SK-MEL-5 (cell line): ENCODE measurements around the gene CELF1. TPM values are rescaled to one million over a fixed set of nuclear protein-coding genes. Genes with fewer than 3 reads are reported as not detected.
"Not testable (repeated sequence)": the region's sequence is repeated elsewhere in the genome, so short reads cannot be mapped to it uniquely, and the experiment has no call there.

ENCODE experiments used
- DNase-seq: peaks from one replicate; pipeline ENCODE4 v3.0.0-alpha.2; 2016; ENCODE audit warnings: low read depth, low spot score
- in situ Hi-C: cut with HindIII; loops from 2 replicates; pipeline ENCODE4 v1.10.0; 2016; ENCODE audit warnings: low sequenced_read_pairs, high pct_unique_total_duplicates, low pct_unique_long_range_greater_than_20kb
- total RNA-seq: library from RNA; depleted of rRNA; stranded (reverse); fragments of >200 nt; shearing (Covaris generic); gene quantifications from 2 replicates; pipeline ENCODE4 v1.2.3, GENCODE V29; 2014

The CELF1 gene
- total RNA-seq, 1 experiment from 2014 or later = 86.7 TPM

- no peak for DNase-seq
- in situ Hi-C loops = no loop called here
These were observed 74.1 kb downstream of the CELF1 start for GRCh38 chr11:47478651-47479329.

- in situ Hi-C loops = no loop called here
- DNase-seq = no peak
These were observed 75.2 kb downstream of the CELF1 start for GRCh38 chr11:47477753-47478152.

GRCh38 chr11:47477323-47477722 is 75.6 kb downstream of the CELF1 start:
- in situ Hi-C loops = no loop called here
- DNase-seq = no peak

GRCh38 chr11:47470671-47471070 is 82.3 kb downstream of the CELF1 start:
- in situ Hi-C loops = no loop called here
- no peak for DNase-seq

- in situ Hi-C loops = no loop called here
- no peak for DNase-seq
These were observed 83.4 kb downstream of the CELF1 start for GRCh38 chr11:47469361-47470179.

- in situ Hi-C loops = no loop called here
- no peak for DNase-seq
These were observed 84.2 kb downstream of the CELF1 start for GRCh38 chr11:47468598-47469214.

GRCh38 chr11:47467357-47467756 is 85.6 kb downstream of the CELF1 start:
- in situ Hi-C loops = no loop called here
- DNase-seq = no peak

GRCh38 chr11:47466701-47467250 is 86.2 kb downstream of the CELF1 start:
- in situ Hi-C loops = no loop called here
- no peak for DNase-seq

GRCh38 chr11:47466201-47466600 is 86.7 kb downstream of the CELF1 start:
- DNase-seq = no peak
- in situ Hi-C loops = no loop called here

GRCh38 chr11:47464483-47464882 is 88.4 kb downstream of the CELF1 start:
- in situ Hi-C loops = no loop called here
- DNase-seq = peak; percentile 73

GRCh38 chr11:47461876-47462275 is 91.1 kb downstream of the CELF1 start:
- in situ Hi-C loops = no loop called here
- no peak for DNase-seq

- in situ Hi-C loops = no loop called here
- DNase-seq = no peak
These were observed 92.2 kb downstream of the CELF1 start for GRCh38 chr11:47460571-47461235.

- peak; percentile 85 for DNase-seq
- in situ Hi-C loops = not testable (repeated sequence)
These were observed 98.7 kb downstream of the CELF1 start for GRCh38 chr11:47454258-47454671.

- DNase-seq = peak; percentile 30
- in situ Hi-C loops = no loop called here
These were observed 99.6 kb downstream of the CELF1 start for GRCh38 chr11:47453365-47453764.

GRCh38 chr11:47451990-47452389 is 100.9 kb downstream of the CELF1 start:
- in situ Hi-C loops = no loop called here
- DNase-seq = no peak

- in situ Hi-C loops = no loop called here
- no peak for DNase-seq
These were observed 101.5 kb downstream of the CELF1 start for GRCh38 chr11:47451436-47451835.

- no peak for DNase-seq
- in situ Hi-C loops = no loop called here
These were observed 103.4 kb downstream of the CELF1 start for GRCh38 chr11:47449541-47449940.
